H1 (cell line): ENCODE data around the gene TBCD. TPM values are rescaled to one million over a fixed set of nuclear protein-coding genes. Genes with fewer than 3 reads are reported as not detected.

Experiments used
- CTCF ChIA-PET: fragments of 300-600 bp; sonication (Branson Sonifier 250); formaldehyde crosslinking; loops from one replicate; lab custom pipeline; 2021; ENCODE audit not compliant: partially characterized antibody; lab: Charles Lee
- POLR2A ChIA-PET: fragments of 300-600 bp; sonication (Branson Sonifier 250); formaldehyde crosslinking; loops from one replicate; lab custom pipeline; 2021; ENCODE audit warnings: inconsistent platforms; ENCODE audit not compliant: partially characterized antibody; lab: Charles Lee
- DNase-seq, 2 experiments: peaks; one replicate each; pipeline versions ENCODE4 v3.0.0 to v3.0.0-alpha.2; 2010 to 2022; ENCODE audit warnings: low spot score in 2 of 2, low read depth in 1 of 2, mixed read lengths in 1 of 2
- FAIRE-seq: peaks from 2 replicates; lab custom pipeline; 2011; peaks lifted over from hg19 to GRCh38; lab: Jason Lieb, UNC
- H2AFZ ChIP-seq: 2 replicates; pipeline ENCODE4 v1.8.1; 2012; ENCODE audit warnings: low read length, inconsistent platforms
- H2AK5ac ChIP-seq: 2 replicates; pipeline ENCODE4 v1.6.1; 2013; ENCODE audit warnings: low read depth, low read length
- H2BK120ac ChIP-seq: replicated peaks from 2 replicates; pipeline ENCODE3; 2013; ENCODE audit warnings: low read depth, low read length, inconsistent platforms
- H2BK12ac ChIP-seq: 2 replicates; pipeline ENCODE4 v1.6.1; 2013; ENCODE audit warnings: low read depth, low read length
- H2BK15ac ChIP-seq: 2 replicates; pipeline ENCODE4 v1.6.1; 2013; ENCODE audit warnings: low read length
- H2BK20ac ChIP-seq: 2 replicates; pipeline ENCODE4 v1.6.1; 2013; ENCODE audit warnings: low read length
- H2BK5ac ChIP-seq: 2 replicates; pipeline ENCODE4 v1.6.1; 2013; ENCODE audit warnings: low read depth, low read length
- H3K14ac ChIP-seq: 2 replicates; pipeline ENCODE4 v1.6.1; 2013; ENCODE audit warnings: inconsistent platforms; ENCODE audit not compliant: insufficient read length
- H3K18ac ChIP-seq: 2 replicates; pipeline ENCODE4 v1.6.1; 2013; ENCODE audit warnings: low read length; ENCODE audit errors: extremely low read depth
- H3K23ac ChIP-seq: 2 replicates; pipeline ENCODE4 v1.6.1; 2013; ENCODE audit warnings: inconsistent platforms; ENCODE audit not compliant: insufficient read length
- H3K23me2 ChIP-seq: 2 replicates; pipeline ENCODE4 v1.6.1; 2013; ENCODE audit warnings: low read depth, low read length
- H3K27ac ChIP-seq: 2 replicates; pipeline ENCODE4 v1.6.1; 2011; ENCODE audit warnings: low read depth, low read length, inconsistent platforms
- H3K27me3 ChIP-seq, 4 experiments: replicated peaks in 1 of 4; 1 replicate in 1 of 4; 2 replicates in 3 of 4; pipeline versions ENCODE4 v1.6.1 to v1.8.1; 2011 to 2013; ENCODE audit warnings: low read length in 3 of 4, mild to moderate bottlenecking in 3 of 4, inconsistent platforms in 2 of 4, mixed read lengths in 2 of 4, moderate library complexity in 1 of 4; ENCODE audit not compliant: control insufficient read depth in 3 of 4, insufficient read depth in 3 of 4; ENCODE audit errors: extremely low read depth in 1 of 4
- H3K36me3 ChIP-seq, 4 experiments: 2 replicates each; pipeline versions ENCODE4 v1.6.1 to v1.8.1; 2011 to 2013; ENCODE audit warnings: mild to moderate bottlenecking in 4 of 4, low read length in 3 of 4, moderate library complexity in 2 of 4, control low read depth in 1 of 4, inconsistent platforms in 1 of 4; ENCODE audit not compliant: insufficient read depth in 4 of 4, control insufficient read depth in 2 of 4
- H3K4ac ChIP-seq: replicated peaks from 2 replicates; pipeline ENCODE3; 2013; ENCODE audit warnings: low read length, low read depth, mixed read lengths, inconsistent platforms; ENCODE audit not compliant: insufficient read length
- H3K4me1 ChIP-seq, 4 experiments: replicated peaks in 1 of 4; 1 replicate in 1 of 4; 2 replicates in 3 of 4; pipeline versions ENCODE4 v1.6.1 to v1.8.1; 2011 to 2013; ENCODE audit warnings: low read length in 3 of 4, inconsistent platforms in 2 of 4, mixed read lengths in 1 of 4; ENCODE audit not compliant: insufficient read depth in 4 of 4, control insufficient read depth in 3 of 4
- H3K4me2 ChIP-seq, 2 experiments: 2 replicates each; pipeline versions ENCODE4 v1.6.1 to v1.8.1; 2011 to 2013; ENCODE audit warnings: low read depth in 2 of 2, low read length in 2 of 2, control low read depth in 1 of 2, inconsistent platforms in 1 of 2, mild to moderate bottlenecking in 1 of 2; ENCODE audit not compliant: insufficient read depth in 1 of 2
- H3K4me3 ChIP-seq, 4 experiments: fragments of 200-600, 300-600 bp in 1 of 4; sonication (generic), shearing (Covaris generic), sonication (Bioruptor Twin) in 1 of 4; 2 replicates each; pipeline versions ENCODE4 v1.5.1 to v1.8.1; 2011 to 2016; ENCODE audit warnings: low read length in 4 of 4, low read depth in 3 of 4, control low read depth in 2 of 4, inconsistent platforms in 2 of 4, mild to moderate bottlenecking in 2 of 4, mixed read lengths in 1 of 4, moderate library complexity in 1 of 4; ENCODE audit not compliant: insufficient read depth in 2 of 4; ENCODE audit errors: extremely low read depth in 1 of 4
- H3K56ac ChIP-seq: replicated peaks from 2 replicates; pipeline ENCODE3; 2013; ENCODE audit warnings: low read depth, mild to moderate bottlenecking, mixed read lengths, low read length, inconsistent platforms; ENCODE audit not compliant: insufficient read length
- H3K79me1 ChIP-seq: 2 replicates; pipeline ENCODE4 v1.6.1; 2013; ENCODE audit warnings: low read depth, low read length, control low read depth
- H3K79me2 ChIP-seq, 2 experiments: 2 replicates each; pipeline versions ENCODE4 v1.6.1 to v1.8.1; 2012 to 2013; ENCODE audit warnings: low read length in 2 of 2, mild to moderate bottlenecking in 2 of 2, inconsistent platforms in 1 of 2; ENCODE audit not compliant: insufficient read depth in 2 of 2, control insufficient read depth in 1 of 2
- H3K9ac ChIP-seq, 4 experiments: replicated peaks in 1 of 4; 1 replicate in 1 of 4; 2 replicates in 3 of 4; pipeline versions ENCODE4 v1.6.1 to v1.8.1; 2011 to 2013; ENCODE audit warnings: low read depth in 3 of 4, low read length in 3 of 4, control low read depth in 2 of 4, mild to moderate bottlenecking in 2 of 4, moderate library complexity in 2 of 4, inconsistent platforms in 1 of 4; ENCODE audit errors: extremely low read depth in 1 of 4
- H3K9me3 ChIP-seq, 2 experiments: 2 replicates each; pipeline versions ENCODE4 v1.6.1 to v1.8.1; 2012 to 2013; ENCODE audit warnings: mild to moderate bottlenecking in 2 of 2, moderate library complexity in 2 of 2, control low read depth in 1 of 2, inconsistent platforms in 1 of 2, low read depth in 1 of 2, low read length in 1 of 2, mixed read lengths in 1 of 2; ENCODE audit not compliant: insufficient read depth in 2 of 2
- H4K20me1 ChIP-seq, 2 experiments: replicated peaks in 1 of 2; 2 replicates each; pipeline versions ENCODE3 to v1.8.1; 2011 to 2013; ENCODE audit warnings: inconsistent platforms in 2 of 2, low read length in 2 of 2, mild to moderate bottlenecking in 1 of 2; ENCODE audit not compliant: insufficient read depth in 2 of 2, control insufficient read depth in 1 of 2
- H4K5ac ChIP-seq: 2 replicates; pipeline ENCODE4 v1.6.1; 2013; ENCODE audit warnings: low read length, low read depth, mixed read lengths, inconsistent platforms; ENCODE audit not compliant: insufficient read length
- H4K8ac ChIP-seq: 2 replicates; pipeline ENCODE4 v1.8.0; 2013; ENCODE audit warnings: mild to moderate bottlenecking, moderate library complexity, low read length, inconsistent platforms; ENCODE audit not compliant: insufficient read depth; ENCODE audit errors: extremely low read depth
- H4K91ac ChIP-seq: replicated peaks from 2 replicates; pipeline ENCODE3; 2013; ENCODE audit warnings: low read length, mixed read lengths, inconsistent platforms; ENCODE audit not compliant: insufficient read length
- ASH2L ChIP-seq: fragments of 200-600, 300-600 bp; sonication (generic); IDR thresholded peaks from one replicate; pipeline ENCODE4 v1.7.1; 2017; ENCODE audit warnings: low read length
- CHD1 ChIP-seq: IDR thresholded peaks from 2 replicates; pipeline ENCODE4 v1.6.1; 2012; ENCODE audit warnings: low read depth, low read length, improper control_type of control experiment
- CTCF ChIP-seq, 3 experiments: IDR thresholded peaks; 1 replicate in 2 of 3; 2 replicates in 1 of 3; pipeline versions ENCODE4 v1.5.1 to v1.6.1; 2011; ENCODE audit warnings: low read length in 3 of 3, mild to moderate bottlenecking in 3 of 3, inconsistent platforms in 2 of 3, low read depth in 1 of 3, moderate library complexity in 1 of 3; ENCODE audit not compliant: insufficient read depth in 1 of 3; ENCODE audit errors: control extremely low read depth in 1 of 3
- PHF8 ChIP-seq: fragments of 200-600 bp; sonication (generic); conservative IDR thresholded peaks from 2 replicates; pipeline ENCODE4 v1.7.1; 2012; ENCODE audit warnings: low read depth, mild to moderate bottlenecking, inconsistent platforms, low read length, moderate library complexity
- POLR2AphosphoS5 ChIP-seq: IDR thresholded peaks from 2 replicates; pipeline ENCODE4 v1.6.1; 2011; ENCODE audit warnings: low read depth, low read length
- RFX5 ChIP-seq: IDR thresholded peaks from 2 replicates; pipeline ENCODE4 v1.6.1; 2011; ENCODE audit warnings: low read depth, low read length, improper control_type of control experiment, borderline replicate concordance
- SAP30 ChIP-seq: fragments of 300-600 bp; sonication (generic); IDR thresholded peaks from 2 replicates; pipeline ENCODE4 v1.7.1; 2012; ENCODE audit warnings: low read length, moderate library complexity, mild to moderate bottlenecking, inconsistent platforms; ENCODE audit not compliant: insufficient read depth, insufficient replicate concordance
- WGBS, 2 experiments: shearing (Covaris generic) in 1 of 2; methylation state at CpG; one replicate each; pipeline versions ENCODE4 v1.1.6 to v1.1.7; 2013 to 2015; ENCODE audit warnings: low lambda C conversion rate in 2 of 2, mixed read lengths in 2 of 2, inconsistent platforms in 1 of 2, low coverage in 1 of 2, missing lambda C conversion rate in 1 of 2; ENCODE audit not compliant: insufficient replicate concordance in 2 of 2, insufficient coverage in 1 of 2, insufficient read length in 1 of 2; ENCODE audit errors: extremely low coverage in 1 of 2, missing lambda C conversion rate in 1 of 2; 5-methylcytosine and 5-hydroxymethylcytosine counted together
- polyA plus RNA-seq, 7 experiments: library from polyadenylated mRNA; depleted of rRNA in 3 of 7; stranded (reverse) in 5 of 7; unstranded in 2 of 7; fragments of >200 nt in 5 of 7; fragments of 200-250 nt in 2 of 7; gene quantifications; 1 replicate in 5 of 7; 2 replicates in 1 of 7; 4 replicates in 1 of 7; pipeline versions ENCODE4 v1.2.1 to v1.2.3, GENCODE V29; 2011 to 2013; ENCODE audit warnings: missing spikeins in 2 of 7, mixed read lengths in 2 of 7
- total RNA-seq: library from RNA; stranded (reverse); fragmentation: NEBNext Ultra II Directional; extraction: Animal tissue kit (Norgen Biotek cat#: 25700); gene quantifications from 2 replicates; pipeline ENCODE4 v1.2.1, GENCODE V29; 2021

Gene TBCD
- total and polyA plus RNA-seq, 2 of the 8 experiments (the other 6 are each of a cell fraction or from before 2014, with no cell fraction given), result 118 to 162 TPM

- POLR2A ChIA-PET, result no interaction called here
- peaks cover 0 to 9% of the 10 kb centered on the region in 2 experiments; a peak in 1 of 4 replicates for H3K79me2 ChIP-seq
- no peak overlapping the region for H3K4ac ChIP-seq
- H3K4me3 ChIP-seq, result no peak overlapping the region
- no peak overlapping the region for H3K18ac ChIP-seq
- H2BK5ac ChIP-seq, result no peak overlapping the region
- no peak overlapping the region for H3K27ac ChIP-seq
- no peak overlapping the region for H4K5ac ChIP-seq
- no peak overlapping the region for H2BK15ac ChIP-seq
- H3K4me2 ChIP-seq, result no peak overlapping the region
- no peak overlapping the region for H2AFZ ChIP-seq
- H4K20me1 ChIP-seq, result peaks cover 0 to 8% of the 10 kb centered on the region in 2 experiments
- H4K91ac ChIP-seq, result no peak overlapping the region
- H4K8ac ChIP-seq, result peak overlapping the region; percentile 57; the same call in 1 of the 2 replicates
- CTCF ChIA-PET, result interaction anchor here (0.8 to 1.3 kb wide), 2 partner anchors 18 to 19 kb away, joined by 3 to 4 read pairs; no protein-coding TSS in a partner anchor
- peaks cover 4% of the 10 kb centered on the region; the same call in 1 of the 2 replicates for H3K79me1 ChIP-seq
- H3K56ac ChIP-seq, result no peak overlapping the region
- peaks cover 0 to under 1% (median under 1%) of the 10 kb centered on the region in 4 experiments; a peak in 3 of 7 replicates for H3K4me1 ChIP-seq
- H3K9me3 ChIP-seq, result no peaks in the 10 kb centered on the region; a peak in 1 of 4 replicates
- H2BK12ac ChIP-seq, result no peak overlapping the region
- H3K9ac ChIP-seq, result no peak overlapping the region
- FAIRE-seq (no peak), DNase-seq (no peak)
- no peak overlapping the region for H3K14ac ChIP-seq
- WGBS, 2 experiments, result 91% methylated on average over 12 of the region's 12 CpGs; no CpG with 5 or more reads in 1 of the 2 experiments
- no peak overlapping the region for H2BK120ac ChIP-seq
- no peak overlapping the region for H2BK20ac ChIP-seq
- H2AK5ac ChIP-seq, result no peak overlapping the region
- H3K27me3 ChIP-seq, result no peaks in the 10 kb centered on the region
- TF ChIP-seq PHF8 (no peak), CHD1 (no peak), RFX5 (no peak), CTCF (IDR thresholded peaks at IDR 0.05; ENCODE audit: control extremely low read depth in 1 of 3, insufficient read depth in 1 of 3, low read depth in 1 of 3, low read length in 3 of 3) (no peak), SAP30 (no peak), POLR2AphosphoS5 (no peak), ASH2L (no peak)
- TF ChIP-seq, all 59 proteins: peak for 0
- Histone ChIP-seq H3K23ac (no peak overlapping the region), H3K36me3 (peaks cover 0 to 7% (median 3%) of the 10 kb centered on the region in 4 experiments; a peak in 4 of 8 replicates), H3K23me2 (no peaks in the 10 kb centered on the region)
Observed at GRCh38 chr17:82895087-82895486, 143.2 kb downstream of the TBCD start.
